ENCODE results near the gene BFAR. TPM values are rescaled to one million over a fixed set of nuclear protein-coding genes. Genes with fewer than 3 reads are reported as not detected.

BFAR gene
- total RNA-seq, 1 donor from 2014 or later, result 90.2 TPM

DNA sequence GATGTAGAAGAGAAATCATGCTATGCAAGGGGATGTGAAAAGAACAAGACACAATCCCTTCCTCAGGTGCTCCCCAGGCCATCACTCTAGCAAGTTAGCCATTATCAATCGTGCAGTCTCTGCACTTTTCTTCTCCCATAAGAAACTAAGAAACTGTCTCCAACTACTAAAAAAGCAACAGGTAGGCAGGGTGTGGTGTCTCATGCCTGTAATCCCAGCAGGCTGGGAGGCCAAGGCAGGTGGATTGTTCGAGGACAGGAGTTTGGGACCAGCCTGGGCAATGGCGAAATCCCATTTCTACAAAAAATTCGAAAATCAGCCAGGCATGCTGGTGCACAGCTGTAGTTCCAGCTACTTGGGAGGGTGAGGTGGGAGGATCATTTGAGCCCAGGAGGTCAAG is 16.5 kb upstream of the BFAR start:
- Histone ChIP-seq H3K4me3 (no peak overlapping the region), H3K36me3 (peaks cover 96% of the 10 kb centered on the region), H3K27me3 (ENCODE audit: low read depth) (no peaks in the 10 kb centered on the region), H3K9me3 (no peaks in the 10 kb centered on the region), H3K27ac (no peak overlapping the region), H3K4me1 (no peaks in the 10 kb centered on the region)
- no peak for ATAC-seq
- no peak for DNase-seq
- TF ChIP-seq, protein P1, sequence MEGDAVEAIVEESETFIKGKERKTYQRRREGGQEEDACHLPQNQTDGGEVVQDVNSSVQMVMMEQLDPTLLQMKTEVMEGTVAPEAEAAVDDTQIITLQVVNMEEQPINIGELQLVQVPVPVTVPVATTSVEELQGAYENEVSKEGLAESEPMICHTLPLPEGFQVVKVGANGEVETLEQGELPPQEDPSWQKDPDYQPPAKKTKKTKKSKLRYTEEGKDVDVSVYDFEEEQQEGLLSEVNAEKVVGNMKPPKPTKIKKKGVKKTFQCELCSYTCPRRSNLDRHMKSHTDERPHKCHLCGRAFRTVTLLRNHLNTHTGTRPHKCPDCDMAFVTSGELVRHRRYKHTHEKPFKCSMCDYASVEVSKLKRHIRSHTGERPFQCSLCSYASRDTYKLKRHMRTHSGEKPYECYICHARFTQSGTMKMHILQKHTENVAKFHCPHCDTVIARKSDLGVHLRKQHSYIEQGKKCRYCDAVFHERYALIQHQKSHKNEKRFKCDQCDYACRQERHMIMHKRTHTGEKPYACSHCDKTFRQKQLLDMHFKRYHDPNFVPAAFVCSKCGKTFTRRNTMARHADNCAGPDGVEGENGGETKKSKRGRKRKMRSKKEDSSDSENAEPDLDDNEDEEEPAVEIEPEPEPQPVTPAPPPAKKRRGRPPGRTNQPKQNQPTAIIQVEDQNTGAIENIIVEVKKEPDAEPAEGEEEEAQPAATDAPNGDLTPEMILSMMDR (IDR thresholded peaks at IDR 0.05), result no peak
- intact Hi-C loops (cut with DNase I), result no loop called here

DNA sequence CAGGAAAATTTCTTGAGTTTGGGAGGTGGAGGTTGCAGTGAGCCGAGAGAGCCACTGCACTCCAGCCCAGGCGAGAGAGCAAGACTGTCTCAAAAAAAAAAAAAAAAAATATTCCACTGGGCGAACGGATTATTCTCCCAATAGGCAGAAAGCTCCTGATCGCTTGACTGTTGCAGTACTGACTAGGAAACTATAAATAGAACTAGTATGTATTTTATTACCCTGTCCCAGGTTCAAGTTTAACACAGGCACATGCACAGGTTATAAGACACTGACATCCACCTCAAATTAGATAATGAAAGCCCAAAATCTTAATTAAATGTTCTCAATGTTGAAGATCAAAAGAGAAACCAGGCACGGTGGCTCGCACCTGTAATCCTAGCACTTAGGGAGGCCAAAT is 14.2 kb upstream of the BFAR start:
- ATAC-seq (no peak), DNase-seq (no peak)
- H3K9me3 ChIP-seq, result no peaks in the 10 kb centered on the region
- H3K27me3 ChIP-seq (ENCODE audit: low read depth), result no peaks in the 10 kb centered on the region
- peaks cover 98% of the 10 kb centered on the region for H3K36me3 ChIP-seq
- TF ChIP-seq, protein P1 (IDR thresholded peaks at IDR 0.05), result no peak
- H3K4me1 ChIP-seq, result no peaks in the 10 kb centered on the region
- intact Hi-C loops (cut with DNase I), result no loop called here
- no peak overlapping the region for H3K4me3 ChIP-seq
- no peak overlapping the region for H3K27ac ChIP-seq

DNA sequence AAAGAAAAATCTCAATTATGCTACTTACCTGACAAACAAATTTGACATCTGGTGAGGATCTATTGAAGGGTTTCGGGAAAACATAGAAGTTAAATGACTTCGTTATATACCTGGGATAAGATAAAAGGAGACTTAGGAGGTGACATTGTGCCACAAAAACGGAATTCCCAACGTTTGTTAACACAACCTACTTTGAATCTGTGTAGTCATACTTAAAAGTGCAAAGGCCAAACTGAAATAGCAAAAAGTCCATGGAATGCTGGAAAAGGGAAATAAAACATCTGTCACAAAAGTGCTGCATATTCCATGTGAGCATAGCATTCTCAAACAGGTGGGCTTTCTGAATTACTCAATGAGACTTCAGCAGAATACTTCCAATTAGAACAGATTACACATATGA is 5.7 kb upstream of the BFAR start:
- Histone ChIP-seq H3K36me3 (peaks cover 61% of the 10 kb centered on the region), H3K4me3 (no peak overlapping the region), H3K27me3 (ENCODE audit: low read depth) (no peaks in the 10 kb centered on the region), H3K4me1 (peaks cover 25% of the 10 kb centered on the region), H3K27ac (no peak overlapping the region), H3K9me3 (no peaks in the 10 kb centered on the region)
- TF ChIP-seq, protein P1 (IDR thresholded peaks at IDR 0.05), result no peak
- ATAC-seq (no peak), DNase-seq (no peak)
- intact Hi-C loops (cut with DNase I), result no loop called here

DNA sequence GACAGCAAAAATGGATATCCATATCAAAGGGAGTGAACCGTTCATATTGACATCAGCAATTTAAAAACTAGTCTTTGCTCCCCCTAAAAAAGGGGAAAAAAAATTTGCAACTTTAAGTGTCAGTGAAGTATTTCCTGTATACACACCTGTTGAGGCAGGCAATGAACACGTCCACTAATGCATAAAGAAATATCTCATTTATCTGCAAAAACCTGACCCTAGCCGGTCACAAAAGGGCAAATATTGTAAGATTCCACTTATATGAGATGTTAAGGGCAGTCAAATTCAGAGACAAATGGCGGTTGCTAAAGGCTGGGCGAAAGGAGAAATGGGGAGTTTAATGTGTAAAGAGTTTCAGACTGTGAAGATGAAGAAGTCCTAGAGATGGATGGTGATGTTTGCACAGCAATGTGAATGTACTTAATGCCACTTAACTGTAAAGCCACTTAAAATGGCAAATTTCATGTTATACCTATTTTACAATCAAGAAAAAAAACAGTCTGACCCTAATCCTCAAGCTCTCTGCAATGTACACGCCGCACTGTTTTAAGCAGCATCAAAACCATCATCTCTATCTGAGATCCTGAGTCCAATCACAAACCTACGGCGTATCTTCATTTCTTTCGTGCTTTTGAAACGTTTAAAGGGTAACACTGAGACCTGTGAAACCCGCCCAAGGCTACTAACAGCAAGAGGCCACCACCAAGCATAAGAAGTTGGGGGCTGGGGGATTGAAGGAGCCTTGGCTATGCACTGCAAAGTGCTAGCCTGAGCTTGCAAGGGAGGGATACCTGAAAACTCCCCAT is 3.7 kb upstream of the BFAR start:
- TF ChIP-seq, protein P1 (IDR thresholded peaks at IDR 0.05), result no peak
- H3K9me3 ChIP-seq, result no peaks in the 10 kb centered on the region
- DNase-seq (no peak), ATAC-seq (no peak)
- H3K4me1 ChIP-seq, result peaks cover 29% of the 10 kb centered on the region
- peak overlapping the region; percentile 93 for H3K27ac ChIP-seq
- H3K36me3 ChIP-seq, result peaks cover 42% of the 10 kb centered on the region
- H3K4me3 ChIP-seq, result peak overlapping the region; percentile 73
- intact Hi-C loops (cut with DNase I), result no loop called here
- H3K27me3 ChIP-seq (ENCODE audit: low read depth), result no peaks in the 10 kb centered on the region

DNA sequence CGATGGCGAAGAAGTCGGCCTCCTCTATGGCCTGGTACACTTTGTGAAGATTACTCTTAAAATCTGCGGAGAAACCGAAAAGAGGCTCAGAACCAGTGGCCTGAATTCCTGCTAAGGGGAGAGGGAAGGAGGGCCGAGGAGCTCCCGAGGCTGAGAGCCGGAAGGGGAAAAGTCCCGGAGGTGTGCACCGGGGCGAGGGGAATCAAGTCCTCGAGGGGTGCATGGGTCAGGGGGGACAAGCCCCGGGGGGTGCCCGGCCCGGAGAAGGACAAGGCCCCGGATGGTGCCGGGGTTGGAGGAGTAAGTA is 3.2 kb upstream of the BFAR start:
- peaks cover 35% of the 10 kb centered on the region for H3K4me1 ChIP-seq
- peak overlapping the region; percentile 73 for H3K4me3 ChIP-seq
- H3K27me3 ChIP-seq (ENCODE audit: low read depth), result no peaks in the 10 kb centered on the region
- H3K36me3 ChIP-seq, result peaks cover 36% of the 10 kb centered on the region
- peak overlapping the region; percentile 93 for H3K27ac ChIP-seq
- no peak for DNase-seq
- intact Hi-C loops (cut with DNase I), result no loop called here
- no peaks in the 10 kb centered on the region for H3K9me3 ChIP-seq
- TF ChIP-seq, protein P1 (IDR thresholded peaks at IDR 0.05), result no peak
- ATAC-seq, result peak; percentile 0 to 1
